HUES48 (cell line): Measurements from ENCODE around the gene NR3C2.

Experiments used
- H3K27ac ChIP-seq: one replicate; pipeline ENCODE4 v1.7.0; 2013; ENCODE audit warnings: low read depth, low read length, inconsistent platforms
- H3K27me3 ChIP-seq: 2 replicates; pipeline ENCODE4 v1.6.1; 2013; ENCODE audit warnings: mild to moderate bottlenecking, low read length; ENCODE audit not compliant: control insufficient read depth, insufficient read depth
- H3K36me3 ChIP-seq: 2 replicates; pipeline ENCODE4 v1.6.1; 2013; ENCODE audit warnings: low read length; ENCODE audit not compliant: control insufficient read depth, insufficient read depth
- H3K4me1 ChIP-seq: 2 replicates; pipeline ENCODE4 v1.6.1; 2013; ENCODE audit warnings: mild to moderate bottlenecking, low read length; ENCODE audit not compliant: control insufficient read depth, insufficient read depth
- H3K4me3 ChIP-seq: 2 replicates; pipeline ENCODE4 v1.5.1; 2013; ENCODE audit warnings: mild to moderate bottlenecking, low read depth, low read length
- H3K9ac ChIP-seq: 2 replicates; pipeline ENCODE4 v1.6.1; 2013; ENCODE audit warnings: mild to moderate bottlenecking, low read depth, low read length, moderate library complexity
- H3K9me3 ChIP-seq: 2 replicates; pipeline ENCODE4 v1.6.1; 2013; ENCODE audit warnings: low read length; ENCODE audit not compliant: control insufficient read depth, insufficient read depth

The NR3C2 gene

DNA sequence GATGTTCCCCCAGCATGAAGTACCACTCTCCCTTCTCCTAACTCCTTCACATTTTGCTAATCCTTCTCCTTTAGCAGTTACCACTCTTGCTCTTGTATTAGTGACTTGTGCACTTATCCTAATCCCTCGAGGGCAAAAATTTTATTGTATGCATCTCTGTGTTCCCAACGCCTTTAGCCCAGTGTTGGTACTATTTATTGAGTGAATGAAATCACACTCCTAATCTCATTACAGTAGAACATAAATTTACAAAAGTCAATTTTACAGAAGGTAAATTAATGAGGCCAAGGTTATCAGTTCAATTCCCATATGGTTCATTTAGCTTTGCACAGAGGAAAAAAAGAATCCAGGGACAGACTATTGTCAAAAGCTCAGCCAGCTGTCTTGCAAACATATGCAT is 178.4 kb downstream of the NR3C2 start:
- no peaks in the 10 kb centered on the region for H3K27me3 ChIP-seq
- H3K9ac ChIP-seq = no peak overlapping the region
- no peak overlapping the region for H3K27ac ChIP-seq
- no peaks in the 10 kb centered on the region for H3K9me3 ChIP-seq
- no peak overlapping the region for H3K4me3 ChIP-seq
- H3K36me3 ChIP-seq = no peaks in the 10 kb centered on the region
- no peaks in the 10 kb centered on the region for H3K4me1 ChIP-seq

DNA sequence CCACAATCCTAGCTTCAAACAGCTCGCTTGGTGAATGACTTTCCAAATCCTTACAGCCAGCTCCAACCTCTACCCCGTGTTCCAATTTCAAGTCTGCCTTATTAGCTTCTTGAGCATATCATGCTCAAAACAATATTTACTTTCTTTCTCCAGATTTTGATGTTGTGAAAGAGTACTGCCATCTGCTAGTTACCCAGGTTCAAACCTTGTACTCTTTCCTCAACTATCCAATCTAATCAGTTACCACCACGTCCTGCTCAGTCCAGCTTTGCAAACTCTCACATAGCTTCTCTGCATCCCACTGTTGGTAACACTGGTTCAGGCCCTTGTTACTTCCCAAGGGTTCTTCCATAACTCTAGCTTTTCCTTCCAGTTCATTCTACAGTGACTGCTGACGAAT is 179.1 kb downstream of the NR3C2 start:
- Histone ChIP-seq H3K9me3 (no peaks in the 10 kb centered on the region), H3K27ac (no peak overlapping the region), H3K27me3 (no peaks in the 10 kb centered on the region), H3K9ac (no peak overlapping the region), H3K4me3 (no peak overlapping the region), H3K36me3 (no peaks in the 10 kb centered on the region), H3K4me1 (no peaks in the 10 kb centered on the region)

DNA sequence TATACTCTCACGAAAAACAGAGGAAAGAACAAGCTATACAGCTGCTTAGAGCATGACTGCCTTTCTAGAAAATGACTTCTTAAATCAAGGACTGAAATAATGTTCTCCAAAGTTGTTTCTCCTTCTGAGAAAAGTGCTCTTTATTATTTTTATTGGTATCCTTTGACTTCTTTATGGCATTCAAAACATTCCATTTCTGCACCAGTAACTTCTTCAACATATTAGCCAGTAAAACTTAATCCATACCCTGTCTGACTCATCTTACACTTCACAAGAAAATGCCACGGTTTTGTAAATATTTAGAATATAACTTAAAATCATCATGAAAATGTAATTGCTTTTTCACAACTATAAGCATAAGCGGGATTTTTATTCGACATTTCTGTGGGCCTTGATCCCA is 180.4 kb downstream of the NR3C2 start:
- Histone ChIP-seq H3K4me3 (no peak overlapping the region), H3K27ac (no peak overlapping the region), H3K27me3 (no peaks in the 10 kb centered on the region), H3K36me3 (no peaks in the 10 kb centered on the region), H3K4me1 (no peaks in the 10 kb centered on the region), H3K9me3 (no peaks in the 10 kb centered on the region), H3K9ac (no peak overlapping the region)

DNA sequence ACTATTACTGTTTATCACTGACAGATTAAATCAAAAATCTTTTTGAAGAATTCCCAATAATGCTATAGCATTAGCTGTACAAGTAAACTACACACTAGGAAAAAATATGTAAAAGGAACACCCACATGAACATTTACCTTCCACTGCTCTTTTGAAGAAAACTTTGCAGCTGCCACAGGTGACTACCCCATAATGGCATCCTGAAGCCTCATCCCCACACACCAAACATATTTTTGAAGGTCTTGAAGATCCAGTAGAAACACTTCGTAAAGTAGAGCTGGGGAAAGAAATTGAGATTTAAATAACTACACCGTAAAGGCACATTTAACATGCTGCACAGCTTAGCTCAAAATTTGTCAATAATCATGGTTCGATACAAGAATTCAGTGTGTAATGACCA is 182.4 kb downstream of the NR3C2 start:
- no peaks in the 10 kb centered on the region for H3K9me3 ChIP-seq
- no peaks in the 10 kb centered on the region for H3K4me1 ChIP-seq
- no peaks in the 10 kb centered on the region for H3K27me3 ChIP-seq
- H3K27ac ChIP-seq = no peak overlapping the region
- H3K9ac ChIP-seq = no peak overlapping the region
- H3K36me3 ChIP-seq = no peaks in the 10 kb centered on the region
- H3K4me3 ChIP-seq = no peak overlapping the region

DNA sequence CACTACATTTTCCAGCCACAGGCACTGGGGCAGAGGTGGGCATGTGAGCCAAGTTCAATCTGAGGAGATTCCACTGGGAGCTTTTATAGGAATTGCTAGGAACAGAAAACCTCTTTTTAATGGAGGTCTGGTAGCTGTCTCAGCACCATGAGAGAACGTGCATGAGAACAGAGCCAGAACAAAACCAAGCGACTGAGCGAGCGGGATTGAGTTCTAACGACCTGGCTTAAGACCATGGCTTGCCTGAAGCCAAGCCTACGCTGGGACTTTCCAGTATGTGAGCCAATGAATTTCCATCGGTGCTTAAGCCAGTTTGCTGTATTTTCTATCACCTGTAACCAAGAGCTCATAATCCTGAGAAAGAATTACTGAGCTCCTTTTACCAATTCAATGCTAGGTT is 183.7 kb downstream of the NR3C2 start:
- no peaks in the 10 kb centered on the region for H3K4me1 ChIP-seq
- H3K4me3 ChIP-seq = no peak overlapping the region
- H3K27me3 ChIP-seq = no peaks in the 10 kb centered on the region
- no peak overlapping the region for H3K9ac ChIP-seq
- no peak overlapping the region for H3K27ac ChIP-seq
- no peaks in the 10 kb centered on the region for H3K36me3 ChIP-seq
- H3K9me3 ChIP-seq = no peaks in the 10 kb centered on the region

DNA sequence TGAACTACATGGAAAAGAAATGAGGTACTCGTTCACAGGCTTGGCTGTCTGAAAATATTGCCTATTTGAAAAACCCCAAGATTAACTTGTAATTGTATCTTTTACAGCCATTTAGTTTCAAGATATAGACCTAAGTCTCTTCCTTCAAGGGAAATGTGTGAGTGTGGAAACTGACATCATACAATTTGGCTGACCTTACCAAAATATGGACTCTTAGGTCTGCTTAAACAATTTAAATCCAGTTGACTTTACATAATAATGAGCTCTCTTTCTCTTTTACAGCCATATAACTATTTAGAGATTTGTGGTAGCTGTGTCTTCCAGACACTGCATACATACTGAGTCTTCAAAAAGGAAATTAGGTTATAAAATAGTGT is 186.9 kb downstream of the NR3C2 start:
- H3K9me3 ChIP-seq = no peaks in the 10 kb centered on the region
- no peaks in the 10 kb centered on the region for H3K4me1 ChIP-seq
- no peak overlapping the region for H3K9ac ChIP-seq
- H3K36me3 ChIP-seq = no peaks in the 10 kb centered on the region
- no peak overlapping the region for H3K27ac ChIP-seq
- H3K27me3 ChIP-seq = no peaks in the 10 kb centered on the region
- no peak overlapping the region for H3K4me3 ChIP-seq

DNA sequence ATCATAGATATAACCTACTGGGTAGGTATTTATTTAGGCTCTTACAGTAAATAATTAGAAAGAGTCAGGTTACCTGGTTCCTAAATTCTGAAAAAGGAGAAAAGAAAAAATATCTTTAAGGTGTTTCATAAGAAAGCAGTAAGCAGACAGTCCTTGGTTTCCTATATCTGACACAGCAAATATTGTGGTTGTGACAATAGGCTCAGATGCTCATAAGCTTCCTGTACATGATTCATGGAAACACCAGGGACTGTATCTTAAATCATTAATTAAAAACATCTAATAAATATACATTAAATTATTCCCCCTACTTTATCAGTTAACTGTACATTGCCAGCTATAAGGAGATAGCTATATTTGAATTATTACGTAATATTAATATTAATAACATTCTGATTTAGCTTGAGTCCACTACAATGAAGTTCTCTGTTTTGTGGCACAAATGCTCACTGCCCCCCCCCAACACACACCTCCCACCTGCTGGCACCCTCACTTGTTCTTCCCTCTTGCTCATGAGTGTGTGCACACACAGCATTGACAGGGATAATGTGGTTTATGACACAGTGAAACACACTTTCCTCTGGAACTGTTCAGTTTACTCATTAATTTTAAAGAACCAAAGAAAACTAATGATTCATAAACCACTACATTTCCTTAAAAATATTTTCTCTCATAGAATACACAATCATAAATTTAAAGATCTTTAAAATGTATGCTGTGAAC is 187.4 kb downstream of the NR3C2 start:
- Histone ChIP-seq H3K4me1 (peaks cover 1% of the 10 kb centered on the region), H3K9ac (no peak overlapping the region)

DNA sequence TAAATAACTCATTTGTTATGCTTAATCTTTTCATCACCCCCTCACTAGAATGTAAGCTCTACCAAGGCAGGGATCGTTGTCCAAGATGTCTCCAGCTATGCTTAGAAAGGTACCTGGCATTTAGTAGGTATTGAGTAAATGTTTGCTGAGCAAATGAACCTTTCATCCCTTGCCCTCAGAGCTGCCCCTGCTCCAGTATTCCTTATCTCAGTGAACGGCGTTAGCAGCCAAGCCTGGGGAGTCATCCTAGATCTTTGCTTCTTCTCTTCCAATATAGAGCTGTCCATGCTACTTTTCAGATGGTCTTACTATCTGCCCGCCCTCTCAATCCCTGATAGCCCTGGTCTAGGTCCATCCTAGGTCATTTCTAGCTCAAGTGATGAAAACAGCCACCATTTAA is 188.4 kb downstream of the NR3C2 start:
- H3K27ac ChIP-seq = no peak overlapping the region
- peaks cover 7% of the 10 kb centered on the region for H3K4me1 ChIP-seq
- H3K4me3 ChIP-seq = no peak overlapping the region
- no peak overlapping the region for H3K9ac ChIP-seq
- no peaks in the 10 kb centered on the region for H3K9me3 ChIP-seq
- no peaks in the 10 kb centered on the region for H3K27me3 ChIP-seq
- no peaks in the 10 kb centered on the region for H3K36me3 ChIP-seq

More for the DNA sequence above, 187.4 kb downstream of the NR3C2 start:
- Histone ChIP-seq H3K9me3 (no peaks in the 10 kb centered on the region), H3K4me3 (no peak overlapping the region), H3K27ac (no peak overlapping the region), H3K36me3 (no peaks in the 10 kb centered on the region), H3K27me3 (no peaks in the 10 kb centered on the region)

DNA sequence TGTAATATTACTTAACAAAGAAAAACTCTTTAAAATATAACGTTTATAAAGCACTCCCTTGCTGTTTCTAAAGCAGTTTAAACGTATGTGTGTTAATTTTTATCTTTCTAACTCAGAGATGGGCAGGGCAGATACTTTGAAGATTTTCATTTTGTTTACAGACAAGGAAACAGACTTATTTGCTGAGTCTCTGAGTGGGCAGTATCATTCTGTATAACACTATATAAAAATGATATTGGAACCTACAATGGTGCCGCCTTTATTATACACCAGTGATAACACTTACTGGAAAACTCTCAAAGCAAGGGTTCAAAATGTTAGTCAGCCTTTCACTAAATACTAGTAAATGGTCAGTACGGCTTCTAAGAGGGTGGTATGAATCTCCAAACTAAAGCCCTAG is 193.4 kb downstream of the NR3C2 start:
- no peaks in the 10 kb centered on the region for H3K9me3 ChIP-seq
- peaks cover 7% of the 10 kb centered on the region for H3K4me1 ChIP-seq
- no peaks in the 10 kb centered on the region for H3K27me3 ChIP-seq
- no peak overlapping the region for H3K9ac ChIP-seq
- no peak overlapping the region for H3K27ac ChIP-seq
- no peak overlapping the region for H3K4me3 ChIP-seq
- no peaks in the 10 kb centered on the region for H3K36me3 ChIP-seq

DNA sequence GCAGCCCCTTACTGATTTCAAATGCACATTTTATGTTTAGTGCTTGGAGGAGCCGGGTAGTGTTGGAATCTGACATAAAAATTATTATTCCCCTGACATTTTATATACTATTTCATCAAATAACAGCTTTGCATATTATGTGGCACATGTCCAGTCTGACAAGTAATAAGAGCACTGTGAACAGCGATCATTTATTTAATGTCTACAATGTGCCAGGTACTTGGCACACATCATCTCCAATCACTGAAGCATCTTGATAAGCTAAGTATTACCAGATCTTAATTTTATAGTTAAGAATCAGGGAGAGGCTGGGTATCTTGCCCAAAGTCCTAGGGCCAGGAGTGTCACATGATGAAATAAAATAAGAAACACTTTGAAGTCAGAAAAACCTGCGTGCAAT is 197.2 kb downstream of the NR3C2 start:
- no peaks in the 10 kb centered on the region for H3K9me3 ChIP-seq
- H3K27me3 ChIP-seq = no peaks in the 10 kb centered on the region
- no peak overlapping the region for H3K27ac ChIP-seq
- no peaks in the 10 kb centered on the region for H3K36me3 ChIP-seq
- H3K4me3 ChIP-seq = no peak overlapping the region
- peaks cover 7% of the 10 kb centered on the region for H3K4me1 ChIP-seq
- H3K9ac ChIP-seq = no peak overlapping the region

DNA sequence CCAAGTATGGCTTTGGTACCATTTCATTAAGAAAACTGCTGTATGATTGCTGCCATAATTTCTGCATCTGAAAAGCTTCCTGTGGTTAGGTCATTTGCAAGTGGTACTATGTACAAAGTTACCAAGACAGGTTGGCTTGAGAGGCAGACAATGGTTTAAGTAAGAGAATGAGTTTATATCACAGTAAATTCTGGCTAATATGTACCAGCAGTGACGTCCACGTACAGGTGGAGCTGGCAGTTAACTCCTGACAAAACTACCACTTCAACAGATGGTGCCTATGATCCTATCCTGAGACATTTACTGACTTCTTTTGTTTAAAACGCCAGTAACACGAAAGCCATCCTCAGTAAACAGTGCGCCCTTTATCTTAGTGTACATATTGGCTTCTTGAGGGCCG is 198.4 kb downstream of the NR3C2 start:
- no peaks in the 10 kb centered on the region for H3K9me3 ChIP-seq
- H3K27ac ChIP-seq = no peak overlapping the region
- no peak overlapping the region for H3K9ac ChIP-seq
- no peaks in the 10 kb centered on the region for H3K27me3 ChIP-seq
- no peaks in the 10 kb centered on the region for H3K36me3 ChIP-seq
- H3K4me1 ChIP-seq = no peaks in the 10 kb centered on the region
- no peak overlapping the region for H3K4me3 ChIP-seq

DNA sequence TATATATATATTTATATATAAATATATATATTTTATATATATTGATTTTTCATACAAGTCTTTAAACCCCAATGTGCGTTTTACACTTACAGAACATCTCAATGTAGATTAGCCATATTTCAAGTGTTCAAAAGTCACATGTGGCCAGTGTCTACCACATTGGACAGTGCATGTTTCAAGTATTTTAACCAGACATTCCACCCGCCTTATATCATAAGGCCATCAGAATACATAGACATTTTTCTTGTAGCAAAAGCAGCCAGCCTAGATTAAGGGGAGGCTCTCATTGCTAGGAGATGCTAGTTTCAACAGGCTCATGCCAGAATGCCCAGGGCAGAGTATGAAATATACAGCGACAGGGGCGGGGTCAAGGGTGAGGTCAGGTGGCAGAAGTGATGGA is 202.0 kb downstream of the NR3C2 start:
- Histone ChIP-seq H3K9ac (no peak overlapping the region), H3K27ac (no peak overlapping the region), H3K9me3 (no peaks in the 10 kb centered on the region)

More for the DNA sequence above, 202.0 kb downstream of the NR3C2 start:
- Histone ChIP-seq H3K36me3 (no peaks in the 10 kb centered on the region), H3K27me3 (no peaks in the 10 kb centered on the region), H3K4me1 (no peaks in the 10 kb centered on the region), H3K4me3 (no peak overlapping the region)
